SK-N-MC (cell line): Measurements from ENCODE around the gene INSIG2.

ENCODE experiments used
- DNase-seq: peaks from one replicate; pipeline ENCODE4 v3.0.0-alpha.2; 2011; ENCODE audit warnings: low read depth, low spot score
- H3K27ac ChIP-seq: fragments of 200-600 bp; sonication (generic); 2 replicates; pipeline ENCODE4 v1.5.1; 2016; ENCODE audit warnings: mixed run types
- H3K36me3 ChIP-seq: fragments of 200-600 bp; sonication (generic); 2 replicates; pipeline ENCODE4 v1.6.1; 2017; ENCODE audit warnings: antibody characterized with exemption, low read length, mixed read lengths; ENCODE audit not compliant: insufficient read depth
- H3K4me3 ChIP-seq: fragments of 200-600 bp; sonication (generic); 2 replicates; pipeline ENCODE4 v1.5.1; 2016
- H3K9ac ChIP-seq: fragments of 200-600 bp; sonication (generic); 2 replicates; pipeline ENCODE4 v1.8.0; 2017; ENCODE audit warnings: mixed run types, mixed read lengths; ENCODE audit not compliant: insufficient read length
- H3K9me3 ChIP-seq: fragments of 200-600 bp; sonication (generic); 2 replicates; pipeline ENCODE4 v1.6.1; 2017; ENCODE audit warnings: low read depth, mild to moderate bottlenecking, antibody characterized with exemption, low read length, moderate library complexity, mixed read lengths
- EZH2 ChIP-seq: fragments of 200-600 bp; sonication (generic); IDR thresholded peaks from one replicate; pipeline ENCODE4 v1.6.1; 2017; ENCODE audit warnings: antibody characterized with exemption
- FOXP2 ChIP-seq: optimal IDR thresholded peaks from 2 replicates; pipeline ENCODE3; 2011; ENCODE audit warnings: mild to moderate bottlenecking, moderate library complexity; ENCODE audit not compliant: insufficient read depth; ENCODE audit errors: extremely low read length, control extremely low read depth
- POLR2AphosphoS5 ChIP-seq: IDR thresholded peaks from 2 replicates; pipeline ENCODE4 v1.6.1; 2012; ENCODE audit warnings: mild to moderate bottlenecking, low read depth, low read length, borderline replicate concordance

Gene INSIG2

GRCh38 chr2:118145806-118146205, 57.5 kb downstream of the INSIG2 start:
- no peak overlapping the region for H3K27ac ChIP-seq
- no peak overlapping the region for H3K9ac ChIP-seq
- no peak overlapping the region for H3K4me3 ChIP-seq
- DNase-seq = no peak
- H3K9me3 ChIP-seq = no peaks in the 10 kb centered on the region
- H3K36me3 ChIP-seq = no peaks in the 10 kb centered on the region
- no peak for TF ChIP-seq EZH2
- TF ChIP-seq FOXP2 = no peak
- TF ChIP-seq POLR2AphosphoS5 = no peak

- H3K9me3 ChIP-seq = no peaks in the 10 kb centered on the region
- no peaks in the 10 kb centered on the region for H3K36me3 ChIP-seq
- H3K27ac ChIP-seq = no peak overlapping the region
- TF ChIP-seq POLR2AphosphoS5 (no peak), EZH2 (no peak), FOXP2 (no peak)
- no peak overlapping the region for H3K9ac ChIP-seq
- no peak overlapping the region for H3K4me3 ChIP-seq
- DNase-seq = no peak
Measured at GRCh38 chr2:118146315-118147283, 58.3 kb downstream of the INSIG2 start.

- no peak overlapping the region for H3K27ac ChIP-seq
- H3K36me3 ChIP-seq = no peaks in the 10 kb centered on the region
- TF ChIP-seq POLR2AphosphoS5 = no peak
- no peak for TF ChIP-seq EZH2
- TF ChIP-seq FOXP2 = no peak
- no peak overlapping the region for H3K9ac ChIP-seq
- DNase-seq = no peak
- no peak overlapping the region for H3K4me3 ChIP-seq
- no peaks in the 10 kb centered on the region for H3K9me3 ChIP-seq
Measured at GRCh38 chr2:118148133-118148532, 59.9 kb downstream of the INSIG2 start.

- Histone ChIP-seq H3K27ac (no peak overlapping the region), H3K9ac (no peak overlapping the region), H3K36me3 (no peaks in the 10 kb centered on the region), H3K9me3 (no peaks in the 10 kb centered on the region), H3K4me3 (no peak overlapping the region)
- TF ChIP-seq EZH2 (no peak), FOXP2 (no peak), POLR2AphosphoS5 (no peak)
- DNase-seq = no peak
Measured at GRCh38 chr2:118148809-118149208, 60.5 kb downstream of the INSIG2 start.

GRCh38 chr2:118150294-118150693, 62.0 kb downstream of the INSIG2 start:
- H3K4me3 ChIP-seq = no peak overlapping the region
- TF ChIP-seq POLR2AphosphoS5 (no peak), FOXP2 (no peak), EZH2 (no peak)
- H3K36me3 ChIP-seq = no peaks in the 10 kb centered on the region
- DNase-seq = no peak
- no peak overlapping the region for H3K9ac ChIP-seq
- no peak overlapping the region for H3K27ac ChIP-seq
- H3K9me3 ChIP-seq = no peaks in the 10 kb centered on the region

GRCh38 chr2:118151831-118152230, 63.6 kb downstream of the INSIG2 start:
- no peak overlapping the region for H3K27ac ChIP-seq
- H3K36me3 ChIP-seq = no peaks in the 10 kb centered on the region
- TF ChIP-seq FOXP2 (no peak), POLR2AphosphoS5 (no peak), EZH2 (no peak)
- no peak for DNase-seq
- no peaks in the 10 kb centered on the region for H3K9me3 ChIP-seq
- H3K9ac ChIP-seq = no peak overlapping the region
- no peak overlapping the region for H3K4me3 ChIP-seq

- H3K36me3 ChIP-seq = no peaks in the 10 kb centered on the region
- H3K9ac ChIP-seq = no peak overlapping the region
- H3K27ac ChIP-seq = no peak overlapping the region
- no peaks in the 10 kb centered on the region for H3K9me3 ChIP-seq
- no peak overlapping the region for H3K4me3 ChIP-seq
- no peak for TF ChIP-seq POLR2AphosphoS5
- TF ChIP-seq FOXP2 = no peak
- no peak for TF ChIP-seq EZH2
- no peak for DNase-seq
Measured at GRCh38 chr2:118153433-118153832, 65.2 kb downstream of the INSIG2 start.

GRCh38 chr2:118154176-118154575, 65.9 kb downstream of the INSIG2 start:
- Histone ChIP-seq H3K27ac (no peak overlapping the region), H3K4me3 (no peak overlapping the region), H3K36me3 (no peaks in the 10 kb centered on the region), H3K9ac (no peak overlapping the region), H3K9me3 (no peaks in the 10 kb centered on the region)
- no peak for DNase-seq
- TF ChIP-seq FOXP2 (no peak), EZH2 (no peak), POLR2AphosphoS5 (no peak)
